GM18907 (cell line): ENCODE measurements around the gene OXLD1.

Experiments used
- ATAC-seq: cut with Tn5 transposase; IDR thresholded peaks from one replicate; pipeline ENCODE4 v1.9.1; 2021; ENCODE audit warnings: mild to moderate bottlenecking, moderate library complexity; ENCODE audit not compliant: unreplicated experiment

OXLD1 gene

DNA sequence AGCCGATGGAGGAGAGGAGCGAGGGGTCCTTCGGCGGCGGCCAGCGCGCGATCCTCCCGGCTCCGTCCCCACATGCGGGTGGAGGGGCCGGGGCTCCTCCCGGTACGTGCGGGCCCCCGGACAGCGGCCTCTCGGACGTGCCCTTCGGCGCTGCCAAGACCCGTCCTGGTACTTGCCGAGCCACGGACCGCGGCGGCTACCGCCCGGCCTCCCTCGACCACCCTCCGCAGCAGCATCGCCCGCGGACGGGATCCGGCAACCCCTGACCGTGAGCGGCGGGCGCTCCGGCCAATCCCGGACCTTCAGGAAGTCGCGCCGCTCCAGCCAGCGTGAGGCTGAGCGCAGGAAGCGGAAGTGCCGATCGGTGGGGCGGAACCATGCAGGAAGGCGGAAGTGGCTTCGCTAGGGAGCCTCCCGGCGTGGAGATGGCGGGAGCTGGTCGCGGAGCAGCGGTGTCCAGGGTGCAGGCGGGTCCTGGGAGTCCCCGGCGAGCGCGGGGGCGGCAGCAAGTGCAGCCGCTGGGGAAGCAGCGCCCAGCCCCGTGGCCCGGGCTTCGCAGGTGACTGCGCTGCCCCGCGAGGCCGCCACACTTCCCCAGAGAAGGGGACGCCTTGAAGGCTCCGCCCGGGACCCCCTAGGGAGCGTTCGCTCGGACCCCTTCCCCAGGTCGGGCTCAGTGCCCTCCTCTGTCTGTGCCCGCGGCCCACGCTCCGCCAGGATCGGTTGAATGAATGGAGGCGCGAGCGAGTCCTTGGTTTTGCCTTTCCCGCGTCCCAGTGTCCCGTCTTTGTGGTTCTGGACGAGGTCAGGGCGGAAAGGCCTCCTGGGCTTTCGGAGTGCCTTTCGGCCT lies at the start of gene OXLD1, which contains the start of gene CCDC137:
OXLD1 (minus strand) TSS at position 264 of the 850 bp plus-strand sequence; CDS start at position 236, 28 bp downstream.
CCDC137 (plus strand) TSS at position 396 of the 850 bp plus-strand sequence; CDS start at position 426, 30 bp downstream.
- ATAC-seq = peak; percentile 90

DNA sequence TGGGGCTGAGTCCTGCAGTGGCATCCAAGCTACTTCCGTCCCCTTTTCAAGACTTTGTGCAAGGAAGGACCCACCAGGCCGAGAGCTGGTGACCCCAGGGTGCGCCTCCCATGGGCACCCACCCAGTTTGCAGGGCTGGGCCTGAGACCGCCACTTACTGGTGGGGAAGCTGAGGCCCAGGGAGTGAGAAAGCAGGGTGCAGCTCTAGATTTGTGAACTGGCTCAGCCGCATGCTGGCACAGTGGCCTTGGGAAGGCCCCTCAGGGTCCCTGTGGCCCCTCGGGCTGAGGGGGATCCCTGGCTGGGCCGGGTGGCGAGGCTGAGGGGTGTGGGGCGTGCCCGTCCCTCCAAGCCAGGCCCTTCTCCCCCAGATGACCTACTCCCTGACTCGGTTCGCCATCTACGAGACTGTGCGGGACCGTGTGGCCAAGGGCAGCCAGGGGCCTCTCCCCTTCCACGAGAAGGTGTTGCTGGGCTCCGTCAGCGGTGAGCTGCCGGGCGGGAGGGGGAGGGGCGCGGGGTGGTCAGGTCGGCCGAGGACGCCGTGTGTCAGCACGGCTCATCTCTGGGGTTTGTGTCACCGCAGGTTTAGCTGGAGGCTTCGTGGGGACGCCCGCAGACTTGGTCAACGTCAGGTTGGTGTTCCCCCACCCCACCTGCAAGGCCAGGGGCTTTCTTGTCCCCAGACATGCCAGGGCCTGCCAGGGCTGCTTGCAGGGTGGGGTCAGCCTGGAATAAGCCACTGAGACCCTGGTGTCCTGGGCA lies 48.9 kb upstream of the OXLD1 start:
- no peak for ATAC-seq

DNA sequence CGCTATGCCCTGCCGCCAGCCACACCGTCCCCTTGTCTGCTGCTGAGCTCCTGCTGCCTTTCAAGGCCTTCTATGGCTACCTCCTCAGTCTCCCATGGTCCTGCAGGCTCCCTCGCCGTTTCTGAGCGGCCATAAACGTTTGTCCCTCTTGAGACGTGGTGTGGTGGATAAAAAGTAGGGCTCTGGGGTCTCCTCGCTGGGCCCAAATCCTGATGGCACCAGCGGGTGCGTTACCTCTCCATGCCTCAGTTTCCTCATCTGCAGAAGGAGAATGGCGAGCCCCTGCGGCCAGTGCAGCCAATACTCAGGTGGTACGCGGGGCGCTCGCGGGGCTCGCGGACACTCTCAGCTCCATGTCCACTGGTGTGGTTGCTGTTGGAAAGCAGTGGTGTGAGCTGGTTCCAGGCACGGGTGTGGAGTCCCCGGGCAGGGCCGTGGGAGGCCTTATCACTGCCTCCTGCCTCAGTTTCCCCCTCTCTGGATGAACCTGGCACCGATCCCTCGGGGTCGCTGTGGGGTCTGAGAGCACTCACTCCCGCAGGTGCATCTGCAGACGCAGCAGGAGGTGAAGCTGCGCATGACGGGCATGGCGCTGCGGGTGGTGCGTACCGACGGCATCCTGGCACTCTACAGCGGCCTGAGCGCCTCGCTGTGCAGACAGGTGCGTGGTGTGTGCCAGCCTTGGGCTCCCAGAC lies 48.2 kb upstream of the OXLD1 start:
- ATAC-seq = no peak

DNA sequence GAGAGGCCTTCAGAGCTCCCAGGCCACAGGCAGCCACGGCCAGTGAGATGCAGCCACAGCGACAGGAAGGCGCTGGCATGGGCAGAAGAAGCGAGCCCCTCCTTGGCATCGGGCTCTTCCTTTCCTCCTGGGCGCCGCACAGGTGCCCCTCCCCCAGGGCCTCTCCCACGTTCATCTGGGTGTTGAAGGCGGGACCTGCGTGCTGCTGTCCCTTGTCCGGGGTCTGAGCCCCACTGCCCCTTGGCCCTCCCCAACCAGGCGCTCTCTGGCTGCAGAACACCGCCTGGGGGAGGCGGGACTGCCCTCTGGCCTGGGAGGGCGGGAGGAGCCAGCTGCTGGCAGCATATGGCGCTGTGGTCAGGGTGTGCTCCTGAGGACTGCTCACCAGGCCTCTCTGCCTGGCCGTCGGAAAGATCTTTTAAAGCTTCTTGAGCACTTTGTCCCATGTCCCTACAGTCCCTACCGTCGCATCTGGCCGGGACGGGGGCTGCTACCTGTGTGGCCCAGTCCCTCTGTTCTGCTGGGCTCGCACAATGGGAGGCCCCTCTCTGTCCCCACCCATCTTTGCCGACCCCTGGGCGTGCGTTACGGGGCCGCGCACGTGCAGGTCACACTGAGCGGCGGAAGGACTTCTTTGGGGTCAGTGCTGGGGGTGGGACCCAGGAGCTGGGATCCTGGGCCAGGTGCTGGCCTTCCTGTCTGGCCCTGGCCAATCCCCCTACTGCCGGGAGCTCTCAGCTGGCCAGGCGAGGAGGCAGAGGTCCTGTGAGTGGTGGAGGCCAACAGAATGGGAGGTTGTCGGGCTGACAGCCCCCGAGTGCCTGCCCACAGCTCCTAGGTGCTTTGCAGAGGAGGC lies 47.4 kb upstream of the OXLD1 start:
- no peak for ATAC-seq

DNA sequence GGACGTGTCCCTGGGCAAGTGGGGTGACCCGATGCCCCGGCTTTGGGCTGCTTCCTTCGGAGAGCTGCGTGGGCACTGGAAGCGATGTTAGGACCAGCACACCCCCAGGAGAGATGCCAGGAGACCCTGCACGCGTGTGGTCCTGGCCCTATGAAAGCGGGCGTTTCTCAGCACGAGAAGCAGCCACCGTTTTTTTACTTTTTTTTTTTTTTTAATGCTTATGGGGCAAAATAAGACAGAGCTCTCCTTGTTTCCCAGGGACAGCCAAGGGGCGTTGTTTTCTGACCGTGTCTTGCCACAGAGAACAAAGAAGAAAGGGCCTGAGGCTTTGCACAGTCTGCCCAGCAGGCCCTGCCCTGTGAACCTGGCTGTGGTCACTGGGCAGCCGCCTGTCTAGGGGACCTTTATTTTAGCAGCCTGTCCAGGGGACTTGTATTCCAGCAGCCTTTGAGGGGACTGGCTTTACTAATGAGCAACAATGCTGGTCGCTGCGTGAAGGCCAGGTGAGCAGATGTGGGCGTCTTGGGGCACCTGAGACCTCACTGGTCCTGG lies 46.7 kb upstream of the OXLD1 start:
- no peak for ATAC-seq

DNA sequence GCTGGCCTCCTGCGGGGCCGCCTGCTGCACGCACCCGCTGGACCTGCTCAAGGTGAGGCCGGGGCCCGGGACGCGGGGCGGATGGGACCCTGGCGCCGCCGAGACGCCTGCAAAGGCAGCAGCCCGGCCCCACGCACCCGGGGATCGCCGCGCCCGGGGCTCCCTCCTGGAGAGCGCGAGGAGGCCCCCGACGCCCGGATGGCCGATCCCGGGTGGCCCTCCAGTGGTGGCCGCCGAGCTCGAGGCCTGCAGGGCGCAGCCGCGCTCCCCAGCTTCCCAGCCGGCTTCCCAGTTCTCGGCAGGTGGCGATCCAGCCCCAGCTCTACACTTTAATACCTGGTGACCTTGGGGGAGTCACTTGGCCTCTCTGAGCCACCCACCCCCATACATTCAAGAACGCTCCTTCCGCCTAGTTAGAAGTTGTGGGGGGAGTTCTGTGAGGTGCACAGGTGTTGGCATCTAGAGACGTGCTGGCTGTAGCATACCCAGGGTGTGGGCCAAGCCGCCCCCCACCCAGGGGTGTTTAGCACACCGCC lies 46.1 kb upstream of the OXLD1 start:
- peak; percentile 6 for ATAC-seq

DNA sequence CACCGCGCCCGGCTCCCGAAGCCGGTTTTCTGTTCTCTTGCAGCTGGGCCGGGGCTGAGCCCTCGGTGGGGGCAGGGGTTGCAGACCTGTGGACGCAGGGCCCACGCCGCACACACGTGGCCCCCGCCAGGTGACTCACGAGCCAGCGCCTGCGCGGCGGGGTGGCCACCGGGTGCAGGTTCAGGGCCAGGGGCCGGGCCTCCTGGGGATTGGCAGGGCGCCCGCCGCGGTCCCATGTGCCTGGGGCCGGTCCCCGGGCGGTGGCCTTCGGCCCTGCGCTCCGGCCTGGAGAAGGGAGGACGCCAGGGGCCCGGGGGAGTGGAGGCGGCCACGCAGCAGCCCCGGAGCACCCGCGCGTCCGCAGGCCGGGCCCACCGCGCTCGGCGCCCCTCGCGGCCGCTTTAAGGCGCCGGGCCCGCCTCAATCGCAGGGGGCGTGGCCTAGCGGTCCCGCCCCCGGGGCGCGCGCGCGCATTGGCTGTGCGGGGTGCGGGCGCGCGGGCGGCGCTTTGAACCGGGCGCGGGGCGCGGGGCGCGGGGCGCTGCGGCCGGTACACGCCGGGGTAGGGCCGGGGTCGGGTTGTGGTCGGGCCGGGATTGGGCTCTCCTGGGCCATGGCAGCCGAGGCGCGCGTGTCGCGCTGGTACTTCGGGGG lies 45.5 kb upstream of the OXLD1 start, which contains the start of gene SLC25A10:
SLC25A10 (plus strand) TSS at position 471 of the 654 bp plus-strand sequence; CDS start at position 614, 143 bp downstream.
- ATAC-seq = peak; percentile 51

DNA sequence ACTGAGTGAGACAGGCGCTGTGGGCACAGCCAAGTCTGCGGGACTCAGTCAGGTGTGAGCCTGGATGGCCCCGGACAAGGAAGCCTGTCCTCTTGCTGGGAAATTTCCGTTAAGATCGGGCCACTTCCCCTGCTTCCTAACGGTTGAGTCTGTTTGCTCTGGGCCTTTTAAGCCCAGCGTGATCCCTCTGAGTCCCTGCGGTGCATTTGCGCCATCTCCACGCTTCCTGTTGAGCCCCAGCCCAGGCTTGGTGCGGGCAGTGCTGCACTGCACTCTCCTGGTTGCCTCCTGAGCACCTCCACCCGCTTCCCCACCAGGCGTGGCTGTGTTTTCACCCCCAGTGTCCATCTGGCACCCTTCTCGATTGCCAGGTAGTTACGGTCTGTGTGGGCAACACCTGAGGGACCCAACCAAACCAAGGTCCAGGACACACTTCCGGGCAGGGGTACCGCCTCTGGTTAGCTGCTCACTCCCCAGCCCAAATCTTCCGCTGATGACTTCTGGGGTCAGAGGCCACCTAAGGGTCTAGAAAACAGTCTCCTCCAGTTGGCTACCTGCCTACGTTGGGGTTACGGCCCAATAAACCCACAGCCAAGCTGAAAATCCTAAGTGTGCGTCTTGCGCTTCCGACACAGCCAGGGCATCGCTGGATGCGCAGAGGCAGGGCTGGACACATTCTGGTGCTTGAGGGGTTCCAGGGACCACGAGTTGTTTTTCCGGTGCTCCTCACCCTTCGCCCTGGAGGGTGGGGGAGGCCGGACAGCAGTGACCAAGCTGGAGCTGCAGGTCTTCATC lies 44.3 kb upstream of the OXLD1 start:
- ATAC-seq = no peak

DNA sequence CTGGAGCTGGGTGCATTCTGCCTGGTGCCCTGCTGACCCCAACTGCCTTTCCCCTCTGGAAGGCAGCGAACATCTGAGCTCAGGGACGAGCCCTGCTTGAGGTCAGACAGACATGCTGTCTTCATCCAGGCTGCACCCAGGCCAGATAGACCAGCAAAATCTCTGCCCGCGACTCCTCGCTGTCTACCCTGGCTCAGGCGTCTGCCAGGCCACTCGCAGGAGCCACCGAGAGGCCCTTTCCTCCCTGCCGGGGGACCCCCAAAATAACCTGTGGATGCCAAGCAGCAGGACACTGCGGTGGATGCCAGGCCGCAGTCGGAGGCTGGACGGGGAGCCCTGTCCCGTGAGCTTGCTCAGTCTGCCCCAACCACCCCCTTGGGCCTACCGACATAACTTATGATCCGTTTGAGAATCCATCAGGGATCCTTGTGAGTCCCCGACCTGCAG lies 42.4 kb upstream of the OXLD1 start:
- no peak for ATAC-seq

DNA sequence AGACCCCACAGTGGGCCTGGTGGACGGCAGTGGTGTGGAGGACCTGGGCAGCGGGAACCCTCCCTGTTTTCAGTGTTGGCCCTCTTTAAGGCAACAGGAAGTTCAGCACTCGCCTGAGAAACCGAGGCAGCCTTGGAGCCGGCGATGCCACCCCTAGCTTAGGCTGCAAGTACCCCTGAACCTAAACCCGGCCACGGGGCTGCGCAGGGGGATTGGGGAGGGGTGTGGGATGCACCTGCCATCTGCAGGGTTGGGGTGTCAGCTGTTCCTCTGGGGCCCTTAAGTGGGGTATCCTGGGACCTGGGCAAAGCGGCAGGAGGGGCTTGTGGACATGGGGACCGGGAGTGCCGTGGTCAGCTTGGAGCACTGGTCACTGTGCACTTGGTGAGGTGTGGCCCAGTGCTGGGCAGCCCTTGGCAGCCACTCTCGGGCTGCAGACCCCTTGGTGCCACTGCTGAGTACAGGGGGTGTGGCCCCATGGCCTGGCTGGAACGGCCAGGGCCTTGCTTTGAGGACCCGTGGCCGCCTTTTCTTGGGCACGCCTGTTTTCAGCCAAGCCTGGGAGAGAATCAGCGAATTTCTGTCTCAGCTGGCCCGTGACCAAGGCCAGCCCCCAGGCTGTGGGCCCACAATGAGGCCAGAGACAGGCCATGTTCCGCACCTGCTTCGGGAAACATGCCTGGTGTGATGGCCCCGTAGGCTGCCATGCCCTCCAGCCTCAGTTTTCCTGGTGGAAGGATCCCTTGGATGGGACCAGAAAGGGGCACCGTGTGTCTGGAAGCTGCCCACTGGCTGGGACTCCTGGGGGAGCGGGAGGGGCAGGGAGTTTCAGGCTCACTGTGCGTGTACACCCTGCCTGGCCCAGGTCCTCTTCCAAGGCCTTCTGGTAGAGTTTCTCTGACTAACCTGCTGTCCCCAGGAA lies 41.6 kb upstream of the OXLD1 start:
- ATAC-seq = no peak

DNA sequence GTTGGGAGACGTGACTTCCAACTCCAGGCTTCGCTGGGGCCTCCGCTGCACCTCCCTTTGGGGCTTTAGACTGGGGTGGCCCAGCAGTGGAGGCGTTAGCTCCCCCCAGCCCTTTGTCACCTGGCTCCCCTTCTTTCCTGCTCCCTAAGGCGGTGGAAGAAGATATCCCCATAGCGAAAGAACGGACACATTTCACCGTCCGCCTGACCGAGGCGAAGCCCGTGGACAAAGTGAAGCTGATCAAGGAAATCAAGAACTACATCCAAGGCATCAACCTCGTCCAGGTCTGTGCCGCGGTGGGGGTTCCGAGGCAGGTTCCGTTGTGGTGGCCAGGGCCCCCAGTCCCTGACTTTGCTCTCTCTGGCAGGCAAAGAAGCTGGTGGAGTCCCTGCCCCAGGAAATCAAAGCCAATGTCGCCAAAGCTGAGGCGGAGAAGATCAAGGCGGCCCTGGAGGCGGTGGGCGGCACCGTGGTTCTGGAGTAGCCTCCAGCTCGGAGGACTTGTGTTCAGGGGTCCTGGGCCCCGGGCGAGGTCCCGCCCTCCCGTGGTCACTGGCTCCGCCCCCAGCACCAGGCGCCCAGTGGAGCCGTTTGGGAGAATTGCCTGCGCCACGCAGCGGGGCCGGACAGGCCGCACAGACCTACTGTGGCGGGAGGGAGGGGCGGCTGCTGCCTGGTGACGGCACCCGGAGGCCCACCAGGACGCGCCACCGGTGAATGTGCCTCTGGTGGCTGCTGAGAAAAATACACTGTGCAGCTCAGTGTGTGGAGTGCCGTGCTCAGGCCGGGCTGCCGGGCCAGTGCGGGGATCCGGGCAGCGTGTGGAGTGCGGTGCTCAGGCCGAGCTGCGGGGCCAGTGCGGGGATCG lies 40.6 kb upstream of the OXLD1 start:
- ATAC-seq = no peak

DNA sequence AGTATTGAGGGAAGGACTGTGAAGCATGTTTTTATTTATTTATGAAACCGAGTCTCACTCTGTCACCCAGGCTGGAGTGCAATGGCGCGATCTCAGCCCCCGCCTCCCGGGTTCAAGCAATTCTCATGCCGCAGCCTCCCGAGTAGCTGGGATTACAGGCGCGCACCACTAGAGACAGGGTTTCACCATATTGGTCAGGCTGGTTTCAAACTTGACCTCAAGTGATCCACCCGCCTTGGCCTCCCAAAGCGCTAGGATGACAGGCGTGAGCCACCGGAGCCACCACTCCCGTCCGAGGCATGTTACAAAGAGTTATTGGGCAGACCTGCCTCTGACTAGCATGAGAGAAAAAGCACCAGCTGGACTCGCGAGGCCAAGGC lies 39.8 kb upstream of the OXLD1 start:
- ATAC-seq = no peak

DNA sequence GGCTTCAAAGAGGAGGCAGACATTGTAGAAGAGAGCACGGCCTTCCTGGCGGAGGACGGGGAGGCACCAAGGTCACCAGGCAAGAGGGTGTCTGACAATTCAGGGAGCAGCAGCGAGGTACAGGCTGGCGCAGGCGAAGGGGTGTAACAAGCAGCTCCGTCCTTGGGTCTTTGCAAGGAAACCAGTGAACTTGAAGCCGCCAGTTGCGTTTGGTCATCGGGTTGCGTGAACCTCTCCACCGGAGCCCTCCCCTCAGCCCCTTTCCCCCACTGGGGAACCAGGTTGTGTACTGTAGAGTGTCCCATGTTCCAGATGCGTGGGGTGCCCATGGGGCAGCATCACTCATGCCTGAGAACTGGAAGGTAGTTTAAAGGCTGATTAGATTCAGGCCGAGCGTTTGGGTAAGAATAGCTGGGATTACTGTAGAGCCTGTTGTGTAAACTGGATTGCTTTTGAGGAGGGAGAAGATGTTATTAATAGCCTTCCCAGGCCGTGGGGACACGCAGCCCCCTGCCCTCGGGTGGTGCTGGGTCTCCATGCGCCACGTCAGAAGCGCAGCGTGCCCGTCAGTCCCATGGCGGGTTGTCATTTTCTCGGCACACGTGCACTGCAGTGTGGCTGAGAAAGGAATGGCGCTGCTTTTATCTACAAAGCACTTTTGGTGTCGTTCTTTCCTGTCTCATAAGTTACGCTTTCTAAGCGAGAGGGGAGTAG lies 39.3 kb upstream of the OXLD1 start:
- no peak for ATAC-seq

DNA sequence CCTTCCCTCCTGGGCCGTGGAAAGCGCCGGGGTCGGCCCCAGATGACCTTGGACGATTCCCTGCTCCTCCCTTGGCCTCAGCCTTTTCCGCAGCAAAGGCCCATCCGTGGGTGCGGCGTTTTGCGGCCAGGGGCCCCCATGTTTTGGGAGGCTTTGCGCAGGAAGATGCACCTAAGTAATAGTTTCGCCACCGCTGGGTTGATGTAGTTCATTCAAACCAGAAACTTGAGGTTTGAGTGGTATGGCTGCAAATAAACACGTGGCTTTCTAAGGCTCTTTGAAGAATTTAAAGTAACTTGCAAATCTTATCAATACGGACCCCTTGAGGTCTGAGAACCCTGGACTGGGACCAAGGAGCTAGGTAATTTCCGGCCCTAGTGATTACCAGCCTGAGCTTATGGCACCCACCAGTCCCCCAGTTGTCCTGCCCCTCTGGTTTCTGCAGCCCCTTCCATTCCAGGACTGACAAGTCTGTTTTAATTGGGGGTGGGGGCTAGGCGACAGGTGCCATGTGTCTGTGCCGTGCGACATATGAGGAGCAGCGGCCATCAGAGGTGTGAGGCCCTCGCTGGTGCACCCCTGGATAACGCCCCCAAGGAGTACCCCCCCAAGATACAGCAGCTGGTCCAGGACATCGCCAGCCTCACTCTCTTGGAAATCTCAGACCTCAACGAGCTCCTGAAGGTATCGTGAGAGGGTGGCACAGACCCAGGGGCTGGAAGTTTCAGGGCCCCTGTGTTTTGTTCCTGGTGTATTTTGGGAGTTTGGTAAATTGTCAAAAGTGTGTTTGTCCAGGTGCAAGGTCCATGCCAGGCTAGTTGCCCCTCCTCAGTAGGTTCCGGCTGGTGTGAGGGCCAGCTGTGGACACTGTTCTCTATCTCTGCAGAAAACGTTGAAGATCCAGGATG lies 37.6 kb upstream of the OXLD1 start:
- peak; percentile 2 for ATAC-seq
